SK-N-SH (cell line): ENCODE results near the gene NGB.

Experiments used
- CTCF ChIP-seq: fragments of 200-600 bp; sonication (generic); IDR thresholded peaks from 2 replicates; pipeline ENCODE4 v1.6.1; 2017; ENCODE audit warnings: antibody characterized with exemption, mild to moderate bottlenecking, moderate library complexity
- EZH2phosphoT487 ChIP-seq: fragments of 200-600 bp; sonication (generic); IDR thresholded peaks from 2 replicates; pipeline ENCODE4 v1.6.1; 2017; ENCODE audit warnings: low read depth, mixed run types, mild to moderate bottlenecking, antibody characterized with exemption, moderate library complexity, borderline replicate concordance
- GABPA ChIP-seq: IDR thresholded peaks from 2 replicates; pipeline ENCODE4 v1.4.0; 2012; ENCODE audit warnings: low read depth, mild to moderate bottlenecking
- RAD21 ChIP-seq: IDR thresholded peaks from 2 replicates; pipeline ENCODE4 v1.6.1; 2012; ENCODE audit warnings: mild to moderate bottlenecking, low read length
- TAF1 ChIP-seq: IDR thresholded peaks from 2 replicates; pipeline ENCODE4 v1.6.1; 2012; ENCODE audit warnings: low read depth, mild to moderate bottlenecking, low read length, moderate library complexity, borderline replicate concordance

- no peak for TF ChIP-seq CTCF
- TF ChIP-seq GABPA, result no peak
- TF ChIP-seq TAF1, result no peak
- no peak for TF ChIP-seq RAD21
- TF ChIP-seq EZH2phosphoT487, result no peak
Measured at GRCh38 chr14:77221241-77221871, 49.6 kb downstream of the NGB start.
